Activated naive CD8-positive, alpha-beta T cell treated with anti-CD3 and anti-CD28 coated beads, Interleukin-2, amount 10 ng/mL, durations not matched to agents 7 days and 5 days (primary cell): ENCODE measurements around the gene PCDHGA2. TPM values are rescaled to one million over a fixed set of nuclear protein-coding genes. Genes with fewer than 3 reads are reported as not detected.
"Not testable (repeated sequence)": the region's sequence is repeated elsewhere in the genome, so short reads cannot be mapped to it uniquely, and the experiment has no call there.

Source experiments
- ATAC-seq: fragments of 150-1000 bp; cut with Tn5 transposase; one replicate; pipeline ENCODE4 v1.10.0; 2021; ENCODE audit warnings: low read depth, moderate library complexity
- POLR2A ChIA-PET: fragments of 350-600 bp; sonication (Branson Sonifier 250); formaldehyde crosslinking; loops from one replicate; lab custom pipeline; 2021; ENCODE audit warnings: antibody characterized with exemption; lab: Charles Lee
- DNase-seq: peaks from one replicate; pipeline ENCODE4 v3.0.0; 2021
- H3K27ac Mint-ChIP-seq: one replicate; pipeline ENCODE4 v1.8.0; 2022; ENCODE audit warnings: mild to moderate bottlenecking, mixed read lengths
- H3K27me3 Mint-ChIP-seq: one replicate; pipeline ENCODE4 v1.8.0; 2022; ENCODE audit warnings: mild to moderate bottlenecking, moderate library complexity, mixed read lengths
- H3K36me3 Mint-ChIP-seq: one replicate; pipeline ENCODE4 v1.8.0; 2021; ENCODE audit warnings: mild to moderate bottlenecking, mixed read lengths
- H3K4me1 Mint-ChIP-seq: one replicate; pipeline ENCODE4 v1.8.0; 2021; ENCODE audit warnings: mixed read lengths
- H3K4me3 Mint-ChIP-seq: one replicate; pipeline ENCODE4 v1.8.0; 2022; ENCODE audit warnings: mild to moderate bottlenecking, moderate library complexity, mixed read lengths
- H3K9me3 Mint-ChIP-seq: one replicate; pipeline ENCODE4 v1.8.0; 2021; ENCODE audit warnings: mixed read lengths
- total RNA-seq, 2 experiments: library from RNA; stranded (reverse); gene quantifications; one replicate each; pipeline ENCODE4 v1.2.3, GENCODE V29; 2021

The PCDHGA2 gene
- under 1 TPM; 0.08 to 0.09 TPM for total RNA-seq

DNA sequence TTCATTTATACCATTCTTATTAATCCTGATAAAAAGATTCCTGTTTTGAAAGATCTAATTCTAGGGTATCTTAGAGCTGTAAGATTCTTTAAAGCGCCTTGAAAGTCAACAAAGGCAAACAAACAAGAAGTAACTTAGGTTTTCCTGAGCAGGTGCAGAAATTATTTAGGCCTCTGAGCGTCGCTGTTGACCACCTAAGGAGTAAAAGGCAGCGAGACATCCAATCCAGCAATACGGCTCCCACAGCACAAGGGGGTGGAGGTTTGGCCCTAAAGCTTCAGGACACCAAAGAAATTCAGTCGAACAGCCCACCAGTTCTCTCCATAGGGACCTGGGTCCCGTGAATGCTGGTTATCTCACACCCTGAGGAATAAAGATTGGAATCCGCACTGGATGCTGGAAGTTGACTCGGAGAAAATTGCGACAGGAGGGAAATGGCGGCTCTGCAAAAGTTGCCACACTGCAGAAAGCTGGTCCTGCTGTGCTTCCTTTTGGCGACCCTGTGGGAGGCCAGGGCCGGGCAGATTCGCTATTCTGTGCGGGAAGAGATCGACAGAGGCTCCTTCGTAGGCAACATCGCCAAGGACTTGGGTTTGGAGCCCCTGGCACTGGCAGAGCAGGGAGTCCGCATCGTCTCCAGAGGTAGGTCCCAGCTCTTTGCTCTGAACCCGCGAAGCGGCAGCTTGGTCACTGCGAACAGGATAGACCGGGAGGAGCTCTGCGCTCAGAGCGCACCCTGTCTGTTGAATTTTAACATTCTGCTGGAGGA is at the start of gene PCDHGA2:
TSS of gene PCDHGA2 (plus strand) at position 223 of the 769 bp plus-strand sequence.
- ATAC-seq (no peak), DNase-seq (no peak)
- POLR2A ChIA-PET, result interaction anchor here (0.6 to 1.3 kb wide), 3 partner anchors 9 to 115 kb away, joined by 3 to 4 read pairs (median 3); partner anchors contain the start of gene PCDHB14
- H3K4me3 Mint-ChIP-seq, result peak within 1 kb of the TSS; percentile 28
- H3K4me1 Mint-ChIP-seq, result peaks cover 3% of the 10 kb centered on the region
- peaks cover 4% of the 10 kb centered on the region for H3K36me3 Mint-ChIP-seq
- peaks cover 60% of the 10 kb centered on the region for H3K27me3 Mint-ChIP-seq
- no peak within 1 kb of the TSS for H3K27ac Mint-ChIP-seq
- H3K9me3 Mint-ChIP-seq, result peaks cover 15% of the 10 kb centered on the region

GRCh38 chr5:141298376-141298775 is 40.2 kb upstream of the PCDHGA2 start:
- Mint-ChIP-seq H3K36me3 (peaks cover 5% of the 10 kb centered on the region), H3K27me3 (no peaks in the 10 kb centered on the region), H3K4me1 (no peaks in the 10 kb centered on the region), H3K4me3 (no peak overlapping the region), H3K27ac (no peak overlapping the region), H3K9me3 (peaks cover 24% of the 10 kb centered on the region)
- DNase-seq (no peak), ATAC-seq (no peak)
- POLR2A ChIA-PET, result no interaction called here

GRCh38 chr5:141303756-141304155 is 34.8 kb upstream of the PCDHGA2 start, which contains the start of gene SLC25A2:
TSS of gene SLC25A2 (minus strand) at chr5:141304049. CDS start at chr5:141303865, 184 bp downstream.
- H3K36me3 Mint-ChIP-seq, result peaks cover 6% of the 10 kb centered on the region
- ATAC-seq, result no peak
- POLR2A ChIA-PET, result no interaction called here
- no peak for DNase-seq
- H3K27me3 Mint-ChIP-seq, result no peaks in the 10 kb centered on the region
- no peak within 1 kb of the TSS for H3K4me3 Mint-ChIP-seq
- H3K27ac Mint-ChIP-seq, result no peak within 1 kb of the TSS
- H3K9me3 Mint-ChIP-seq, result peaks cover 21% of the 10 kb centered on the region
- H3K4me1 Mint-ChIP-seq, result no peaks in the 10 kb centered on the region

GRCh38 chr5:141306630-141307029 is 31.9 kb upstream of the PCDHGA2 start:
- Mint-ChIP-seq H3K27ac (no peak overlapping the region), H3K27me3 (no peaks in the 10 kb centered on the region), H3K36me3 (peaks cover 8% of the 10 kb centered on the region), H3K4me3 (no peak overlapping the region), H3K9me3 (peaks cover 33% of the 10 kb centered on the region), H3K4me1 (no peaks in the 10 kb centered on the region)
- DNase-seq, result no peak
- no peak for ATAC-seq
- POLR2A ChIA-PET, result no interaction called here

DNA sequence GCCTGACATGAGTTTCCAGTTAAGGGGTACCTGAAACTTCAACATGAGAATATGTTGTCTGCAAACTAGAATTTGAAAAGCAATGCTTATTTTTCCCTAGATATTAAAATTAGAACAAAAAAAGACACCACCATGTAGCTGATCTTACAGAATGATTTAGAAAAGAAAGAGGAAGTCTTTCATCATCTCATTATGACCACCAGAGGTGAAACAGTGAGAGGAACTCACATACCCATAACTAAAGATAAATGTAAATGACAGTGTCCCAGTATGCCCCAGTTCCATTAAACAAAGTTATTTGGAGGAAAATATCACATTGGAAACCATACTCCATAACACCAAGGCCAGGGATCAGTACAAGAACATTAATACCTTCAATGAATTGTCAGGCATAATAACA is 24.8 kb upstream of the PCDHGA2 start:
- Mint-ChIP-seq H3K4me1 (peaks cover 4% of the 10 kb centered on the region), H3K27ac (no peak overlapping the region), H3K4me3 (no peak overlapping the region), H3K27me3 (no peaks in the 10 kb centered on the region), H3K36me3 (peaks cover 52% of the 10 kb centered on the region), H3K9me3 (peaks cover 52% of the 10 kb centered on the region)
- DNase-seq (no peak), ATAC-seq (no peak)
- POLR2A ChIA-PET, result no interaction called here

- Mint-ChIP-seq H3K4me1 (peaks cover 20% of the 10 kb centered on the region), H3K36me3 (peaks cover 63% of the 10 kb centered on the region), H3K9me3 (peaks cover 49% of the 10 kb centered on the region)
- POLR2A ChIA-PET, H3K27ac Mint-ChIP-seq, H3K4me3 Mint-ChIP-seq, ATAC-seq, DNase-seq, H3K27me3 Mint-ChIP-seq: not testable (repeated sequence)
Measured at GRCh38 chr5:141316963-141317362, 21.6 kb upstream of the PCDHGA2 start.

- ATAC-seq, result no peak
- POLR2A ChIA-PET, result no interaction called here
- Mint-ChIP-seq H3K4me3 (peak overlapping the region; percentile 86), H3K9me3 (peaks cover 40% of the 10 kb centered on the region), H3K27me3 (no peaks in the 10 kb centered on the region), H3K4me1 (peaks cover 18% of the 10 kb centered on the region), H3K36me3 (peaks cover 46% of the 10 kb centered on the region), H3K27ac (peak overlapping the region; percentile 42)
- DNase-seq, result no peak
Measured at GRCh38 chr5:141319202-141319601, 19.4 kb upstream of the PCDHGA2 start.

GRCh38 chr5:141319699-141320098 is 18.9 kb upstream of the PCDHGA2 start:
- POLR2A ChIA-PET, result interaction anchor here (0.6 to 1.5 kb wide), 11 partner anchors 9 to 620 kb away, joined by 3 to 8 read pairs (median 5); partner anchors contain the start of genes HDAC3, PCDHGA1, PCDHGA2 and PCDHGA6
- peak overlapping the region; percentile 96 for H3K27ac Mint-ChIP-seq
- H3K4me1 Mint-ChIP-seq, result peaks cover 18% of the 10 kb centered on the region
- H3K9me3 Mint-ChIP-seq, result peaks cover 39% of the 10 kb centered on the region
- no peak for DNase-seq
- no peaks in the 10 kb centered on the region for H3K27me3 Mint-ChIP-seq
- H3K4me3 Mint-ChIP-seq, result peak overlapping the region; percentile 86
- ATAC-seq, result no peak
- H3K36me3 Mint-ChIP-seq, result peaks cover 43% of the 10 kb centered on the region

- H3K9me3 Mint-ChIP-seq, result peaks cover 31% of the 10 kb centered on the region
- ATAC-seq (peak; percentile 93), DNase-seq (peak; percentile 96)
- H3K27me3 Mint-ChIP-seq, result no peaks in the 10 kb centered on the region
- peaks cover 35% of the 10 kb centered on the region for H3K36me3 Mint-ChIP-seq
- H3K4me3 Mint-ChIP-seq, result peak within 1 kb of the TSS; percentile 86
- peak within 1 kb of the TSS; percentile 96 for H3K27ac Mint-ChIP-seq
- POLR2A ChIA-PET, result interaction anchor here (0.6 to 1.5 kb wide), 15 partner anchors 9 to 620 kb away, joined by 3 to 8 read pairs (median 5); partner anchors contain the start of genes HDAC3, PCDHGA1, PCDHGA11 and PCDHGA2
- peaks cover 18% of the 10 kb centered on the region for H3K4me1 Mint-ChIP-seq
Measured at GRCh38 chr5:141320225-141321169, 18.1 kb upstream of the PCDHGA2 start, which contains the start of gene TAF7. TSS of gene TAF7 (minus strand) at chr5:141320784. CDS start at chr5:141320044, 740 bp downstream.

GRCh38 chr5:141322261-141322660 is 16.3 kb upstream of the PCDHGA2 start:
- H3K4me3 Mint-ChIP-seq, result no peak overlapping the region
- peaks cover 25% of the 10 kb centered on the region for H3K36me3 Mint-ChIP-seq
- no peak overlapping the region for H3K27ac Mint-ChIP-seq
- DNase-seq (no peak), ATAC-seq (no peak)
- H3K27me3 Mint-ChIP-seq, result peaks cover 4% of the 10 kb centered on the region
- peaks cover 23% of the 10 kb centered on the region for H3K4me1 Mint-ChIP-seq
- peaks cover 27% of the 10 kb centered on the region for H3K9me3 Mint-ChIP-seq
- POLR2A ChIA-PET, result no interaction called here

DNA sequence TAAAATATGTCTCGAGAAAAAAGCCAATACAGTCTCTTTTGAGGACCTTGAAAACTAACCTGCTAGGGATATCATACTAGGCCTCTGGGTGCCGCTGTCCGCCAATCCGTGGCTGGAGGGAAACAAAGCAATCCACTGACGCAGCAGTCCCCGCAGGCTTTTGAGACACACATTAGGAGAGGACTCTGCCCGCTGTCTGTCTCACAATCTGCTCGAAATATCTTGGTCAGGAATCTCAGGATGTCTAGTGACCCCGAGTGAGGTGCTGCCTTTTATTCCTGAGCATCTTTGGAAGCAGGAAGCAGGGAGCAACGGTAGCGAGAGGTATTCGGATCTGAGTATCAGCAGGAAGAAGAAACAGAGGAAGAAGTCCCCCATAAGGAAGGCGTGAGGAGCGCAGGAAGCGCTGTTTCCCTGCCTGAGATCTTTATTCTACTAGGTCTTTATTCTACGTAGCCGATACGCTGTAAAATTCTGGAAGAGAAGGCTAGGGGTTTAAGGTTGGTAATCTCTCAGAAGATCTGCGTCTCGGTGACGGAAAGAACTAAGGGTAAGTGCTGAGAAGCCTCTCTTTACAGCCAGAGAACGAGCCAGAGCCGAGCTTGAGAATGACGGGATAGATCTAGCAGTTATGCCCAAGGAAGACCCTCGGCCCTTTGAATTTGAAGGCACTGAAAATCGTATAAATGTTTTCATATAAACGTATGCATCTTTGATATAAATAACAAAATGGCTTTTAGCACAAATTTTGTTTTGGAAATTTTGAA is 12.3 kb upstream of the PCDHGA2 start:
- POLR2A ChIA-PET, result interaction anchor here (0.7 kb wide), 1 partner anchor 1212 kb away, joined by 3 read pairs; no protein-coding TSS in a partner anchor
- H3K9me3 Mint-ChIP-seq, result peaks cover 17% of the 10 kb centered on the region
- no peaks in the 10 kb centered on the region for H3K36me3 Mint-ChIP-seq
- peak overlapping the region; percentile 88 for H3K4me3 Mint-ChIP-seq
- H3K27ac Mint-ChIP-seq, result peak overlapping the region; percentile 66
- DNase-seq (peak; percentile 67), ATAC-seq (peak; percentile 93)
- H3K27me3 Mint-ChIP-seq, result peaks cover 31% of the 10 kb centered on the region
- peaks cover 6% of the 10 kb centered on the region for H3K4me1 Mint-ChIP-seq

GRCh38 chr5:141328231-141328630 is 10.3 kb upstream of the PCDHGA2 start:
- Mint-ChIP-seq H3K27me3 (peaks cover 41% of the 10 kb centered on the region), H3K4me1 (peaks cover 5% of the 10 kb centered on the region), H3K9me3 (peaks cover 17% of the 10 kb centered on the region), H3K36me3 (no peaks in the 10 kb centered on the region), H3K27ac (no peak overlapping the region), H3K4me3 (no peak overlapping the region)
- DNase-seq, result no peak
- no peak for ATAC-seq
- POLR2A ChIA-PET, result interaction anchor here (1.8 kb wide), 1 partner anchor 8 kb away, joined by 6 read pairs; the partner anchor contains the start of gene TAF7
